GM18502 (cell line): ENCODE measurements around the gene PIAS4.

Experiments
- ATAC-seq: cut with Tn5 transposase; IDR thresholded peaks from one replicate; pipeline ENCODE4 v1.9.1; 2021; ENCODE audit warnings: mild to moderate bottlenecking; ENCODE audit not compliant: unreplicated experiment, poor library complexity

The PIAS4 gene

GRCh38 chr19:4066176-4066606 lies 58.7 kb downstream of the PIAS4 start:
- ATAC-seq, result no peak

GRCh38 chr19:4066682-4067395 lies 59.3 kb downstream of the PIAS4 start, which contains the start of gene ZBTB7A:
ZBTB7A (minus strand) TSS chr19:4066899; CDS start chr19:4055232, 11,667 bp downstream.
- ATAC-seq, result no peak

- no peak for ATAC-seq
Observed at GRCh38 chr19:4067396-4068046, 60.0 kb downstream of the PIAS4 start.

- ATAC-seq, result no peak
Observed at GRCh38 chr19:4068047-4068966, 60.8 kb downstream of the PIAS4 start.

GRCh38 chr19:4069331-4069959 lies 61.9 kb downstream of the PIAS4 start:
- no peak for ATAC-seq

GRCh38 chr19:4071610-4072009 lies 64.1 kb downstream of the PIAS4 start:
- ATAC-seq, result no peak

GRCh38 chr19:4075373-4075772 lies 67.8 kb downstream of the PIAS4 start:
- no peak for ATAC-seq

GRCh38 chr19:4077007-4077374 lies 69.5 kb downstream of the PIAS4 start:
- ATAC-seq, result no peak

GRCh38 chr19:4077800-4078684 lies 70.5 kb downstream of the PIAS4 start:
- no peak for ATAC-seq

- ATAC-seq, result no peak
Observed at GRCh38 chr19:4080473-4080872, 72.9 kb downstream of the PIAS4 start.

GRCh38 chr19:4081441-4082129 lies 74.0 kb downstream of the PIAS4 start:
- no peak for ATAC-seq

- no peak for ATAC-seq
Observed at GRCh38 chr19:4082172-4082571, 74.6 kb downstream of the PIAS4 start.

GRCh38 chr19:4083677-4084546 lies 76.4 kb downstream of the PIAS4 start:
- ATAC-seq, result no peak

GRCh38 chr19:4084547-4084877 lies 77.0 kb downstream of the PIAS4 start:
- ATAC-seq, result no peak

- no peak for ATAC-seq
Observed at GRCh38 chr19:4086411-4086867, 78.9 kb downstream of the PIAS4 start.

GRCh38 chr19:4087787-4088679 lies 80.5 kb downstream of the PIAS4 start:
- ATAC-seq, result no peak

- ATAC-seq, result no peak
Observed at GRCh38 chr19:4088975-4089374, 81.4 kb downstream of the PIAS4 start.
